GM12878 (cell line): ENCODE results near the gene PLEKHG4B. TPM values are rescaled to one million over a fixed set of nuclear protein-coding genes. Genes with fewer than 3 reads are reported as not detected.

Source experiments
- ATAC-seq: fragments of 200-7000 bp; cut with Tn5 transposase; 3 replicates; pipeline ENCODE4 v1.9.1; 2020; ENCODE audit warnings: mild to moderate bottlenecking, moderate library complexity
- BruUV-seq: library from RNA; stranded (reverse); fragments of 400-500 nt; replicated peaks from 2 replicates; lab custom pipeline; 2021; lab: Mats Ljungman, UMichigan
- CTCF ChIA-PET: fragments of 300-600 bp; sonication (Branson Sonifier 250); formaldehyde crosslinking; extraction: SDS; loops from one replicate; lab custom pipeline; 2021; ENCODE audit warnings: inconsistent platforms; lab: Yijun Ruan, JAX
- POLR2A ChIA-PET: fragments of 350-600 bp; formaldehyde crosslinking; extraction: SDS; loops from one replicate; lab custom pipeline; 2021; ENCODE audit warnings: inconsistent platforms; lab: Charles Lee
- RAD21 ChIA-PET: fragments of 300-600 bp; sonication (Branson Sonifier 250); formaldehyde crosslinking; loops from one replicate; lab custom pipeline; 2023; ENCODE audit warnings: antibody characterized with exemption; ENCODE audit not compliant: unreplicated experiment; lab: Charles Lee
- SMC1A ChIA-PET: fragments of 300-600 bp; sonication (Branson Sonifier 250); formaldehyde crosslinking; loops from one replicate; lab custom pipeline; 2023; ENCODE audit not compliant: unreplicated experiment, uncharacterized antibody; lab: Charles Lee
- DNase-seq: peaks from one replicate; pipeline ENCODE4 v3.0.0-alpha.2; 2011; ENCODE audit warnings: low read depth, low spot score
- FAIRE-seq: peaks from 3 replicates; lab custom pipeline; 2011; peaks lifted over from hg19 to GRCh38; lab: Jason Lieb, UNC
- H2AFZ ChIP-seq: 2 replicates; pipeline ENCODE4 v1.6.0; 2011; ENCODE audit warnings: low read depth, low read length, control low read depth; ENCODE audit not compliant: control insufficient read depth
- H3K27ac ChIP-seq: 2 replicates; pipeline ENCODE4 v1.5.1; 2011; ENCODE audit warnings: control low read depth; ENCODE audit not compliant: control insufficient read depth, insufficient read depth
- H3K27me3 ChIP-seq, 2 experiments: replicated peaks in 1 of 2; 2 replicates each; pipeline versions ENCODE4 v1.6.0 to v1.6.1; 2011; ENCODE audit warnings: low read length in 1 of 2; ENCODE audit not compliant: control insufficient read depth in 2 of 2, insufficient read depth in 2 of 2
- H3K36me3 ChIP-seq, 2 experiments: 2 replicates each; pipeline ENCODE4 v1.5.1; 2011; ENCODE audit warnings: low read length in 1 of 2; ENCODE audit not compliant: control insufficient read depth in 2 of 2, insufficient read depth in 2 of 2
- H3K4me1 ChIP-seq: 2 replicates; pipeline ENCODE4 v1.6.1; 2011; ENCODE audit warnings: mild to moderate bottlenecking, low read length, moderate library complexity, mixed read lengths; ENCODE audit not compliant: control insufficient read depth, insufficient read depth
- H3K4me2 ChIP-seq: 2 replicates; pipeline ENCODE4 v1.6.0; 2011; ENCODE audit warnings: control low read depth; ENCODE audit not compliant: control insufficient read depth, insufficient read depth
- H3K4me3 ChIP-seq: fragments of 200-600 bp; sonication (generic); 2 replicates; pipeline ENCODE4 v1.5.1; 2016
- H3K79me2 ChIP-seq: 2 replicates; pipeline ENCODE4 v1.6.0; 2011; ENCODE audit warnings: low read length; ENCODE audit not compliant: control insufficient read depth, insufficient read depth
- H3K9ac ChIP-seq: 2 replicates; pipeline ENCODE4 v1.8.0; 2011; ENCODE audit warnings: low read length, control low read depth, mixed read lengths; ENCODE audit not compliant: control insufficient read depth, insufficient read depth
- H3K9me3 ChIP-seq: replicated peaks from 3 replicates; pipeline ENCODE4 v1.5.1; 2011; ENCODE audit warnings: mild to moderate bottlenecking, low read length; ENCODE audit not compliant: control insufficient read depth, insufficient read depth
- H4K20me1 ChIP-seq: 2 replicates; pipeline ENCODE4 v1.6.0; 2011; ENCODE audit not compliant: control insufficient read depth, insufficient read depth
- ATF3 ChIP-seq: IDR thresholded peaks from 2 replicates; pipeline ENCODE4 v1.6.1; 2011; ENCODE audit warnings: low read depth, mild to moderate bottlenecking, low read length, moderate library complexity, borderline replicate concordance; ENCODE audit errors: extremely low read depth
- CHD4 ChIP-seq: fragments of 200-600 bp; sonication (generic); IDR thresholded peaks from 2 replicates; pipeline ENCODE4 v1.6.1; 2016; ENCODE audit warnings: mild to moderate bottlenecking
- EZH2 ChIP-seq: IDR thresholded peaks from 2 replicates; pipeline ENCODE4 v1.6.1; 2012; ENCODE audit warnings: low read depth, mild to moderate bottlenecking, control low read depth, inconsistent platforms, low read length, borderline replicate concordance; ENCODE audit not compliant: control insufficient read depth
- FOXK2 ChIP-seq: fragments of 450-650 bp; IDR thresholded peaks from 2 replicates; pipeline ENCODE4 v1.6.1; 2017; ENCODE audit warnings: mild to moderate bottlenecking, moderate library complexity
- IKZF1 ChIP-seq: fragments of 450-650 bp; conservative IDR thresholded peaks from 2 replicates; pipeline ENCODE4 v1.6.1; 2017; ENCODE audit warnings: antibody characterized with exemption, mild to moderate bottlenecking
- MLLT1 ChIP-seq: fragments of 450-650 bp; IDR thresholded peaks from 2 replicates; pipeline ENCODE4 v1.6.1; 2016; ENCODE audit warnings: mild to moderate bottlenecking
- SMARCA5 ChIP-seq: fragments of 450-650 bp; IDR thresholded peaks from 2 replicates; pipeline ENCODE4 v1.6.1; 2017; ENCODE audit warnings: mild to moderate bottlenecking
- TARDBP ChIP-seq: IDR thresholded peaks from 2 replicates; pipeline ENCODE4 v1.6.1; 2016; ENCODE audit warnings: borderline replicate concordance
- WGBS: methylation state at CpG from one replicate; pipeline ENCODE4 v1.1.6; 2016; ENCODE audit warnings: low lambda C conversion rate; ENCODE audit not compliant: insufficient replicate concordance, insufficient coverage; ENCODE audit errors: missing lambda C conversion rate; 5-methylcytosine and 5-hydroxymethylcytosine counted together
- in situ Hi-C: fragments of 300-500 bp; cut with MboI; formaldehyde crosslinking; loops from 9 replicates; pipeline ENCODE4 v1.14.3; 2018; ENCODE audit warnings: mixed read lengths
- intact Hi-C: fragments of 100-400 bp; cut with micrococcal nuclease; formaldehyde crosslinking; loops from one replicate; pipeline ENCODE4 v1.14.2; 2022; ENCODE audit not compliant: unreplicated experiment
- polyA plus RNA-seq, 11 experiments: library from polyadenylated mRNA; depleted of rRNA in 4 of 11; unstranded in 6 of 11; stranded (reverse) in 5 of 11; fragments of >200 nt; fragmentation: Nextera tagmentation in 4 of 11; fragmentation: Illumina TruSeq in 1 of 11; extraction: Ambion mirVana in 4 of 11; extraction: Trizol in 1 of 11; gene quantifications; 1 replicate in 1 of 11; 2 replicates in 10 of 11; pipeline versions ENCODE4 v1.2.1 to v1.2.3, GENCODE V29; 2011 to 2016; ENCODE audit warnings: inconsistent platforms in 2 of 11, missing spikeins in 2 of 11, low read depth in 1 of 11
- total RNA-seq, 4 experiments: library from RNA; depleted of rRNA in 3 of 4; stranded (reverse); fragments of >200 nt in 3 of 4; fragmentation: Illumina TruSeq in 1 of 4; extraction: Trizol in 1 of 4; gene quantifications; 2 replicates each; pipeline versions ENCODE4 v1.2.1 to v1.2.3, GENCODE V29; 2013 to 2021
- TF ChIP-seq, protein P1 (sequence below): IDR thresholded peaks from 2 replicates; pipeline ENCODE4 v1.6.1; 2012; ENCODE audit warnings: improper control_type of control experiment, low read depth, low read length; ENCODE audit not compliant: insufficient replicate concordance

Gene PLEKHG4B
- total and polyA plus RNA-seq, 10 of the 15 experiments (the other 5 are each of a cell fraction or from before 2014, with no cell fraction given) = under 0.01 to 0.05 (median 0.01) TPM; not detected in 6

DNA sequence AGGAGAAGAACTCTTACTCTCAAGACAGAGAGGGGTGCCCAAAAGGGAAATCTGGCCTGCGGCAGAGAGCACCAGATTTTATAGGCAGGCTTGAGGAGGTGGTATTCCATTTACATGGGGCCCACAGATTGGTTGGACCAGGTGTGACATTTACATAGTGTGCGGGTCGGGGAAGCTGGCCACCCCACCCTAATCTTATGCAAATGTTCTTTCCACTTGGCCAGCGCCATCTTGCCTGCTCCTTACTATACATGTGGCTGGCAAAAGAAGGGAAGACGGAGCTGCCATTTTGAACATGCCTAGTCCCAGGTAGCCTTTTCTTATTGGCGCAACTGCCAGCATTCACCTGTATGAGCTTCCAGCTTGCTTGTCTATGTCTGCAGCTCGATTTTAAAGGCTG is 34.8 kb downstream of the PLEKHG4B start:
- POLR2A ChIA-PET = interaction anchor here (0.8 kb wide), 1 partner anchor 20 kb away, joined by 3 read pairs; no protein-coding TSS in a partner anchor
- Histone ChIP-seq H2AFZ (no peak overlapping the region), H3K79me2 (no peaks in the 10 kb centered on the region), H3K9me3 (no peaks in the 10 kb centered on the region; the same call in 2 of the 3 replicates), H3K9ac (no peak overlapping the region), H3K4me2 (no peak overlapping the region), H3K36me3 (no peaks in the 10 kb centered on the region), H3K27me3 (no peaks in the 10 kb centered on the region), H4K20me1 (no peaks in the 10 kb centered on the region), H3K27ac (no peak overlapping the region), H3K4me1 (no peaks in the 10 kb centered on the region), H3K4me3 (no peak overlapping the region)
- RAD21 ChIA-PET = no interaction called here
- no peak for FAIRE-seq
- DNase-seq = no peak
- no peak for ATAC-seq
- intact Hi-C loops = no loop called here
- in situ Hi-C loops = no loop called here
- BruUV-seq = no TSS peak
- 47% methylated on average over 7 of the region's 7 CpGs for WGBS
- no peak for TF ChIP-seq ATF3
- TF ChIP-seq EZH2 = no peak
- no peak for TF ChIP-seq TARDBP
- TF ChIP-seq FOXK2 = no peak
- CTCF ChIA-PET = no interaction called here
- SMC1A ChIA-PET = no interaction called here

DNA sequence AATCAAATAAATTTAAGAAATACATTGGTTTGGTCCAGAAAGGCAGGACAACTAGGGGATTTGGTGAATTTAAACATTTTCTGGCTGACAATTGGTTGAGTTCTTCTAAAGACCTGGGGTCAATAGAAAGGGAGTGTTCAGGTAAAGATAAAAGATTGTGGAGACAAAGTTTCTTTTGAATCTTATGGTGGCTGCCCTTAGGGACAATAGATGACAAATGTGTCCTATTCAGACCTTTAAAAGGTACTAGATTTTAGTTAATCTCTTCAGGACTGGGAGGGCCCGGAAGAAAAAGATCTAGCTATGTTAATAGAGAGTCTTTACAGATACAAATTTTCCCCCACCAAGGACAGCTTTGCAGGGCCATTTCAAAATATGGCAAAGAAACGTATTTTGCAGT is 35.9 kb downstream of the PLEKHG4B start:
- POLR2A ChIA-PET = no interaction called here
- H2AFZ ChIP-seq = no peak overlapping the region
- no peaks in the 10 kb centered on the region for H3K36me3 ChIP-seq
- no peaks in the 10 kb centered on the region for H3K4me1 ChIP-seq
- no peaks in the 10 kb centered on the region; the same call in 2 of the 3 replicates for H3K9me3 ChIP-seq
- no peak for ATAC-seq
- no peak for FAIRE-seq
- 0% methylated on average over 2 of the region's 2 CpGs for WGBS
- in situ Hi-C loops = no loop called here
- SMC1A ChIA-PET = no interaction called here
- H4K20me1 ChIP-seq = no peaks in the 10 kb centered on the region
- no peak overlapping the region for H3K9ac ChIP-seq
- intact Hi-C loops = no loop called here
- RAD21 ChIA-PET = no interaction called here
- BruUV-seq = no TSS peak
- no peaks in the 10 kb centered on the region for H3K27me3 ChIP-seq
- DNase-seq = no peak
- CTCF ChIA-PET = no interaction called here
- H3K79me2 ChIP-seq = no peaks in the 10 kb centered on the region
- no peak overlapping the region for H3K27ac ChIP-seq
- H3K4me2 ChIP-seq = no peak overlapping the region
- H3K4me3 ChIP-seq = no peak overlapping the region
- no peak for TF ChIP-seq IKZF1
- TF ChIP-seq CHD4 = no peak
- TF ChIP-seq SMARCA5 = no peak
- TF ChIP-seq MLLT1 = no peak
- TF ChIP-seq, protein P1, sequence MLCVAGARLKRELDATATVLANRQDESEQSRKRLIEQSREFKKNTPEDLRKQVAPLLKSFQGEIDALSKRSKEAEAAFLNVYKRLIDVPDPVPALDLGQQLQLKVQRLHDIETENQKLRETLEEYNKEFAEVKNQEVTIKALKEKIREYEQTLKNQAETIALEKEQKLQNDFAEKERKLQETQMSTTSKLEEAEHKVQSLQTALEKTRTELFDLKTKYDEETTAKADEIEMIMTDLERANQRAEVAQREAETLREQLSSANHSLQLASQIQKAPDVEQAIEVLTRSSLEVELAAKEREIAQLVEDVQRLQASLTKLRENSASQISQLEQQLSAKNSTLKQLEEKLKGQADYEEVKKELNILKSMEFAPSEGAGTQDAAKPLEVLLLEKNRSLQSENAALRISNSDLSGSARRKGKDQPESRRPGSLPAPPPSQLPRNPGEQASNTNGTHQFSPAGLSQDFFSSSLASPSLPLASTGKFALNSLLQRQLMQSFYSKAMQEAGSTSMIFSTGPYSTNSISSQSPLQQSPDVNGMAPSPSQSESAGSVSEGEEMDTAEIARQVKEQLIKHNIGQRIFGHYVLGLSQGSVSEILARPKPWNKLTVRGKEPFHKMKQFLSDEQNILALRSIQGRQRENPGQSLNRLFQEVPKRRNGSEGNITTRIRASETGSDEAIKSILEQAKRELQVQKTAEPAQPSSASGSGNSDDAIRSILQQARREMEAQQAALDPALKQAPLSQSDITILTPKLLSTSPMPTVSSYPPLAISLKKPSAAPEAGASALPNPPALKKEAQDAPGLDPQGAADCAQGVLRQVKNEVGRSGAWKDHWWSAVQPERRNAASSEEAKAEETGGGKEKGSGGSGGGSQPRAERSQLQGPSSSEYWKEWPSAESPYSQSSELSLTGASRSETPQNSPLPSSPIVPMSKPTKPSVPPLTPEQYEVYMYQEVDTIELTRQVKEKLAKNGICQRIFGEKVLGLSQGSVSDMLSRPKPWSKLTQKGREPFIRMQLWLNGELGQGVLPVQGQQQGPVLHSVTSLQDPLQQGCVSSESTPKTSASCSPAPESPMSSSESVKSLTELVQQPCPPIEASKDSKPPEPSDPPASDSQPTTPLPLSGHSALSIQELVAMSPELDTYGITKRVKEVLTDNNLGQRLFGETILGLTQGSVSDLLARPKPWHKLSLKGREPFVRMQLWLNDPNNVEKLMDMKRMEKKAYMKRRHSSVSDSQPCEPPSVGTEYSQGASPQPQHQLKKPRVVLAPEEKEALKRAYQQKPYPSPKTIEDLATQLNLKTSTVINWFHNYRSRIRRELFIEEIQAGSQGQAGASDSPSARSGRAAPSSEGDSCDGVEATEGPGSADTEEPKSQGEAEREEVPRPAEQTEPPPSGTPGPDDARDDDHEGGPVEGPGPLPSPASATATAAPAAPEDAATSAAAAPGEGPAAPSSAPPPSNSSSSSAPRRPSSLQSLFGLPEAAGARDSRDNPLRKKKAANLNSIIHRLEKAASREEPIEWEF = no peak
